Trophoblast cell (in vitro differentiated cells and primary cell): ENCODE measurements around the gene MYDGF.

Experiments used
- DNase-seq, 2 donors: peaks; one replicate each; pipeline ENCODE4 v3.0.0-alpha.2; 2016
- H2AFZ ChIP-seq: 2 replicates; pipeline ENCODE4 v1.6.1; 2013; ENCODE audit warnings: low read length, moderate library complexity, mild to moderate bottlenecking; ENCODE audit not compliant: insufficient read depth, poor library complexity
- H2AK5ac ChIP-seq: 2 replicates; pipeline ENCODE4 v1.6.1; 2013; ENCODE audit warnings: mild to moderate bottlenecking, low read length
- H2BK120ac ChIP-seq: 2 replicates; pipeline ENCODE4 v1.6.1; 2013; ENCODE audit warnings: low read length, mild to moderate bottlenecking, moderate library complexity; ENCODE audit not compliant: insufficient read depth, poor library complexity
- H2BK12ac ChIP-seq: 2 replicates; pipeline ENCODE4 v1.6.1; 2013; ENCODE audit warnings: mild to moderate bottlenecking, low read length, moderate library complexity
- H2BK5ac ChIP-seq: 2 replicates; pipeline ENCODE4 v1.6.1; 2013; ENCODE audit warnings: low read length, low read depth, moderate library complexity, mild to moderate bottlenecking; ENCODE audit not compliant: poor library complexity
- H3K14ac ChIP-seq: 2 replicates; pipeline ENCODE4 v1.6.1; 2013; ENCODE audit warnings: mild to moderate bottlenecking, low read length
- H3K18ac ChIP-seq: 2 replicates; pipeline ENCODE4 v1.6.1; 2013; ENCODE audit warnings: mild to moderate bottlenecking, low read length
- H3K23ac ChIP-seq: 2 replicates; pipeline ENCODE4 v1.6.1; 2013; ENCODE audit warnings: low read length
- H3K27ac ChIP-seq: 2 replicates; pipeline ENCODE4 v1.5.1; 2013; ENCODE audit warnings: low read depth, mild to moderate bottlenecking, inconsistent platforms, low read length, moderate library complexity
- H3K27me3 ChIP-seq: 2 replicates; pipeline ENCODE4 v1.6.1; 2013; ENCODE audit warnings: inconsistent platforms, mild to moderate bottlenecking, low read length, moderate library complexity; ENCODE audit not compliant: insufficient read depth
- H3K36me3 ChIP-seq, 2 experiments: 1 replicate in 1 of 2; 2 replicates in 1 of 2; pipeline ENCODE4 v1.6.1; 2013; ENCODE audit warnings: low read length in 2 of 2, mild to moderate bottlenecking in 2 of 2, moderate library complexity in 1 of 2; ENCODE audit not compliant: insufficient read depth in 2 of 2, control insufficient read depth in 1 of 2
- H3K4ac ChIP-seq: 2 replicates; pipeline ENCODE4 v1.6.1; 2013; ENCODE audit warnings: low read depth, mild to moderate bottlenecking, low read length, moderate library complexity
- H3K4me1 ChIP-seq, 2 experiments: 1 replicate in 1 of 2; 2 replicates in 1 of 2; pipeline ENCODE4 v1.6.1; 2013; ENCODE audit warnings: low read length in 2 of 2, mild to moderate bottlenecking in 2 of 2, moderate library complexity in 1 of 2; ENCODE audit not compliant: insufficient read depth in 2 of 2, control insufficient read depth in 1 of 2
- H3K4me2 ChIP-seq: 2 replicates; pipeline ENCODE4 v1.6.1; 2013; ENCODE audit warnings: inconsistent platforms, mild to moderate bottlenecking, low read length, moderate library complexity
- H3K4me3 ChIP-seq: 2 replicates; pipeline ENCODE4 v1.5.1; 2013; ENCODE audit warnings: mild to moderate bottlenecking, low read depth, low read length, inconsistent platforms
- H3K79me1 ChIP-seq: one replicate; pipeline ENCODE4 v1.6.1; 2013; ENCODE audit warnings: low read length
- H3K79me2 ChIP-seq: 2 replicates; pipeline ENCODE4 v1.6.1; 2013; ENCODE audit warnings: low read length, mild to moderate bottlenecking; ENCODE audit not compliant: control insufficient read depth, insufficient read depth, poor library complexity
- H3K9ac ChIP-seq: 2 replicates; pipeline ENCODE4 v1.6.1; 2013; ENCODE audit warnings: mild to moderate bottlenecking, low read length
- H3K9me3 ChIP-seq: 2 replicates; pipeline ENCODE4 v1.6.1; 2013; ENCODE audit warnings: low read depth, mild to moderate bottlenecking, control low read depth, inconsistent platforms, low read length; ENCODE audit not compliant: insufficient read depth
- H4K12ac ChIP-seq: 2 replicates; pipeline ENCODE4 v1.6.1; 2013; ENCODE audit warnings: low read depth, mild to moderate bottlenecking, low read length, moderate library complexity
- H4K8ac ChIP-seq: 2 replicates; pipeline ENCODE4 v1.6.1; 2013; ENCODE audit warnings: low read depth, mild to moderate bottlenecking, low read length, moderate library complexity
- H4K91ac ChIP-seq: one replicate; pipeline ENCODE4 v1.6.1; 2013; ENCODE audit warnings: low read depth, mild to moderate bottlenecking, low read length, moderate library complexity
- WGBS: extraction: QIAGEN DNeasy Blood & Tissue Kit; methylation state at CpG from one replicate; pipeline ENCODE4 v1.1.7; 2013; ENCODE audit warnings: missing lambda C conversion rate; ENCODE audit not compliant: insufficient read length, insufficient coverage; ENCODE audit errors: extremely low coverage; 5-methylcytosine and 5-hydroxymethylcytosine counted together

The MYDGF gene

GRCh38 chr19:4624301-4624700 is 45.8 kb downstream of the MYDGF start:
- peaks cover 2 to 3% of the 10 kb centered on the region in 2 experiments for H3K4me1 ChIP-seq
- no peak overlapping the region for H2BK5ac ChIP-seq
- H3K27me3 ChIP-seq = no peaks in the 10 kb centered on the region
- H2AK5ac ChIP-seq = no peak overlapping the region
- peaks cover 2% of the 10 kb centered on the region for H3K79me1 ChIP-seq
- no peak overlapping the region for H3K4ac ChIP-seq
- H3K36me3 ChIP-seq = no peaks in the 10 kb centered on the region
- no CpG with 5 or more reads among the region's 5 CpGs for WGBS
- H4K12ac ChIP-seq = no peak overlapping the region
- no peaks in the 10 kb centered on the region for H3K79me2 ChIP-seq
- no peak for DNase-seq
- H4K91ac ChIP-seq = peak overlapping the region; percentile 28
- H3K4me2 ChIP-seq = no peak overlapping the region
- no peak overlapping the region for H3K18ac ChIP-seq
- H3K9ac ChIP-seq = no peak overlapping the region
- H3K23ac ChIP-seq = no peak overlapping the region
- no peak overlapping the region for H3K4me3 ChIP-seq
- peaks cover 2% of the 10 kb centered on the region for H3K9me3 ChIP-seq
- no peak overlapping the region for H2AFZ ChIP-seq
- H4K8ac ChIP-seq = peak overlapping the region; percentile 29
- peak overlapping the region; percentile 85 for H2BK12ac ChIP-seq
- no peak overlapping the region for H3K14ac ChIP-seq
- no peak overlapping the region for H3K27ac ChIP-seq
- H2BK120ac ChIP-seq = peak overlapping the region; percentile 69

- Histone ChIP-seq H3K23ac (no peak overlapping the region), H3K4me2 (no peak overlapping the region), H3K9me3 (peaks cover 2% of the 10 kb centered on the region), H3K36me3 (no peaks in the 10 kb centered on the region), H2BK12ac (no peak overlapping the region), H3K18ac (no peak overlapping the region), H2AFZ (no peak overlapping the region), H3K4ac (no peak overlapping the region), H2BK120ac (no peak overlapping the region), H3K9ac (no peak overlapping the region), H2AK5ac (no peak overlapping the region), H3K14ac (no peak overlapping the region), H4K8ac (no peak overlapping the region), H4K91ac (no peak overlapping the region), H3K4me3 (no peak overlapping the region), H3K27me3 (no peaks in the 10 kb centered on the region), H3K27ac (no peak overlapping the region), H3K79me1 (peaks cover 2% of the 10 kb centered on the region), H4K12ac (no peak overlapping the region), H3K79me2 (no peaks in the 10 kb centered on the region), H3K4me1 (peaks cover 2 to 3% of the 10 kb centered on the region in 2 experiments), H2BK5ac (no peak overlapping the region)
- no peak for DNase-seq
- no CpG with 5 or more reads among the region's 12 CpGs for WGBS
These were observed 47.3 kb downstream of the MYDGF start for GRCh38 chr19:4622695-4623421.

GRCh38 chr19:4620675-4621074 is 49.5 kb downstream of the MYDGF start:
- Histone ChIP-seq H3K4ac (no peak overlapping the region), H2AK5ac (no peak overlapping the region), H3K18ac (no peak overlapping the region), H3K4me3 (no peak overlapping the region), H3K36me3 (no peaks in the 10 kb centered on the region), H3K23ac (no peak overlapping the region), H3K27me3 (no peaks in the 10 kb centered on the region), H3K27ac (no peak overlapping the region), H2AFZ (no peak overlapping the region), H3K79me1 (peaks cover 2% of the 10 kb centered on the region), H3K9me3 (peaks cover 3% of the 10 kb centered on the region), H4K12ac (no peak overlapping the region), H3K79me2 (no peaks in the 10 kb centered on the region), H2BK12ac (no peak overlapping the region), H3K4me1 (peaks cover 2 to 3% of the 10 kb centered on the region in 2 experiments), H3K14ac (no peak overlapping the region), H2BK5ac (no peak overlapping the region), H3K4me2 (no peak overlapping the region), H4K91ac (no peak overlapping the region), H2BK120ac (no peak overlapping the region), H4K8ac (no peak overlapping the region), H3K9ac (no peak overlapping the region)
- WGBS = no CpG with 5 or more reads among the region's 2 CpGs
- DNase-seq = no peak

GRCh38 chr19:4619668-4620294 is 50.4 kb downstream of the MYDGF start:
- Histone ChIP-seq H3K18ac (no peak overlapping the region), H3K9ac (no peak overlapping the region), H3K36me3 (no peaks in the 10 kb centered on the region), H3K14ac (no peak overlapping the region), H3K79me2 (no peaks in the 10 kb centered on the region), H2AFZ (no peak overlapping the region), H2BK12ac (no peak overlapping the region), H2BK120ac (no peak overlapping the region), H4K12ac (no peak overlapping the region), H3K27me3 (no peaks in the 10 kb centered on the region), H3K79me1 (peaks cover 2% of the 10 kb centered on the region), H3K27ac (no peak overlapping the region), H3K4me3 (no peak overlapping the region), H4K91ac (no peak overlapping the region), H2BK5ac (no peak overlapping the region), H2AK5ac (no peak overlapping the region), H3K4me1 (peaks cover 2 to 3% of the 10 kb centered on the region in 2 experiments), H4K8ac (no peak overlapping the region), H3K23ac (no peak overlapping the region), H3K4me2 (no peak overlapping the region), H3K9me3 (peaks cover 3% of the 10 kb centered on the region), H3K4ac (no peak overlapping the region)
- WGBS = no CpG with 5 or more reads among the region's 17 CpGs
- DNase-seq = no peak
